DND-41 (cell line): ENCODE measurements around the gene MCC.

Experiments used
- CTCF ChIP-seq: IDR thresholded peaks from 2 replicates; pipeline ENCODE4 v1.5.1; 2012; ENCODE audit warnings: borderline replicate concordance, low read length, moderate library complexity, mild to moderate bottlenecking; ENCODE audit not compliant: poor library complexity, severe bottlenecking; ENCODE audit errors: extremely low read depth
- EZH2 ChIP-seq: IDR thresholded peaks from 3 replicates; pipeline ENCODE4 v1.6.1; 2012; ENCODE audit warnings: borderline replicate concordance, low read depth, mild to moderate bottlenecking, moderate library complexity, low read length, inconsistent platforms; ENCODE audit not compliant: severe bottlenecking

- TF ChIP-seq CTCF (no peak), EZH2 (no peak)
Observed at GRCh38 chr5:113201715-113202114, 286.5 kb downstream of the MCC start.
